HuH-7 (cell line): ENCODE results near the gene FBXO46.
"Not testable (repeated sequence)": the region's sequence is repeated elsewhere in the genome, so short reads cannot be mapped to it uniquely, and the experiment has no call there.

Experiments used
- DNase-seq: peaks from one replicate; pipeline ENCODE4 v3.0.0; 2011; ENCODE audit warnings: low spot score

The FBXO46 gene

DNA sequence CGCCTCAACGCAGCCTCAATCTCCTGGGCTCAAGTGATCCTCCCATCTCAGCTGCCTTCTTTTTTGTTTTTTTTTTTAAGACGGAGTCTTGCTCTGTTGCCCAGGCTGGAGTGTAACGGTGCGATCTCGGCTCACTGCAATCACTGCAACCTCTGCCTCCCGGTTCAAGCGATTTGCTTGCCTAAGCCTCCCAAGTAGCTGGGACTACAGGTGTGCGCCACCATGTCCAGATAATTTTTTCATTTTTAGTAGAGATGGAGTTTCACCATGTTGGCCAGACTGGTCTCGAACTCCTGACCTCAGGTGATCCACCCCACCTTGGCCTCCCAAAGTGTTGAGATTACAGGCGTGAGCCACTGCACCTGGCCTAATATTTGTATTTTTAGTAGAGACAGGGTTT is 10.6 kb downstream of the FBXO46 start:
- DNase-seq, result not testable (repeated sequence)

DNA sequence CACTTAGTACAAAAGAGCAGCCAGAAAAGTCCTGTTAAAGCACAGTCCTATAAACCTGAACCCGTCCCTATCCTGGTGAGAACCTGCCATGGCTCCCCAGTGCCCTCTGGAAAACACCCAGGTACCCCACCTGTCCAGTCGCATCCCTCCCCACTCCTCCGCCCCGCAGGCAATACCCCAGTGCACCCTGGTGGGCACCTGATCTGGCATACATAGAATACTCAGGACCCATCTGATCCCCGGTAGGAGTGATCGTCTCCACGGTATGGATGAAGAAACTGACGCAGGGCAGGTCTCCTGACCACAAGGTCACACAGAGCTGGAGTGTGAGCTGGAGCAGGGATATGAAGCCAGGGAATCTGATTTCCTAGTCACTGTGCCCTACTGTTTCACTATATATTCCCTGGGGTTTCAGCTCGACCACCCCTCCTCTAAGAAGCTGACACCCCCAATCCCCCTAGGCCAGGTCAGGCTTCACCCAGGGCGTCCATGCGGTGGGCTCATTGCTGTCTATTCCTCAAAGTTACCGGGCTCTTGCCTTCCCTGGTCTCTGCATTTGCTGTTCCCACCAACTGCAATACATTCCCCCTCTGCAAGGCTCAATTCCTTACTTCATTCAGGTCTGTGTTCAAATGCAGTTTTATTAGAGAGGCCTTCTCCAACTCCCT is 12.6 kb downstream of the FBXO46 start:
- no peak for DNase-seq

DNA sequence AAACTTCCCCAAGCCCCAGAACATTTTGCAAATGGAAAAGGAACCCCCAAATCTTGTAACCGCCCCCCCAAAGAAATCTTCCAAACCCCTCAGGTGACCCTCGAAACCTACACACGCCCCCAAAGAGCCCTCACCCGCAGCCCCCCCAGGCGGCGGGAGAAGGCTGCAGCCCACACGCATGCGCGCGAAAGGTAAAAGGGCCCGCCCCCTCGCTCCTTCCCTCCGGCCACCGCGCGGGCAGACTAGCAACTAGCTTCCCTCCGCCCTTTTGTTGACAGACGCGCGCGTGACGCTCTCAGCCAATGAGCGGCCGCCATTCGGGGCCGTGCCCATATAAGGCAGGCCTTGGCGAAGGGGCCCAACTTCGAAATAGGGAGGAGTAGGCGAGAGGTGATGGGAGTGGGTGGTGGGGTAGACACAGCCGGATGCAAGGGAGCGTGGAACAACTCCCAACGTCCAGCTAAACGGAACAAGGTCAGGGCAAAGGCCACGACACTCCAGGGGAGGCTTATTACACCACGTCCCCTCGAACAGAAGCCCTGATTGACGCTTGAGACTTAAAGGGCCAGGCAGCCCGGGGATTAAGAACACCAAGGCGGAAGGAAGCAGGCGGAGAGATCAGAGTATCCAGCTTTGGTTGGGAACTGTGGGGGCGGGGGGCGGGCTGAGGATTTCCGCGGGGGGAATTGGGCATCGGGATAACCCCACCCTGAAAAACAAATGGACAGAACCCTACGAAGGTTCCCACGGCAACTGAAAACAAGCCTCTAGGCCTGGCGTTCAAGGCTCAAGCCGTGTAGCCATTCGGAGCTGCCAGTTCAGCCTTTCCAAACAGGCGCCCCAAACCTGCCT is 13.3 kb downstream of the FBXO46 start:
- DNase-seq, result peak; percentile 96

DNA sequence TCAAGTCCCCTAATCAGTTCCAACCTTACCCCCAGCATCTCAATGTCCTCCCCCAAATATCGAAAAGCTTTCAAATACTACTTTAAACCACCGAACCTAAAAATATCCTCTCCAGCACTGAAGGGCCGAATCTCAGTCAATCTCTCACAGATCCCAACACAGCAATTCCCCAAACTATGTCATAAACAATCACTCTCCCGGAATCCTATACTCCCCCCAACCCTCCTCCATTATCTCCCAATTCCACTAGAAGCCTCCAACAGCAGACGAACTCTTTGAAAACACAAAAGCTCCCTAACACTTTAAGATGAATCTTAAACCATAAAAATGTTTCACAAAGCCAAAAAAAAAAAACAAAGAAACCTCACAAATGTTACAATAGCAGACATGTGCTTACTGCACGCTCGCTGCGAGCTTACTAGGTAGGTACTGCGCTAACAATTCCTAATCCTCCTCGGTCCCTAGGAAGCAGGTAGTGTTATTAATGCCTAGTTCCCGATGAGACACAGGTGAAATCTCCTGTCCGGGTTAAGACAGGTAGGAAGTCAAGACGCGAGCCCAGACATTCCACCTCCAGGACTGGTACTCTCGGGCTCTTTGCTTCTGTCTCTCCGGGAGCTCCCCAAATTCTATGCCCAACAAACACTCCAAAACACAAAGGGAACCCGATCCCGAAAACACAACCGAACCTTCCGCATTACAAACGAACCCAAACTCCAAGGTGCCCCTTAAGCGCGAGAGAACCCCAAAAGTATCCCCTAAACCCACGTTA is 14.2 kb downstream of the FBXO46 start:
- DNase-seq, result peak; percentile 29

- no peak for DNase-seq
Observed at GRCh38 chr19:45715139-45715538, 15.6 kb downstream of the FBXO46 start.

GRCh38 chr19:45713141-45713540 is 17.6 kb downstream of the FBXO46 start:
- DNase-seq, result no peak

DNA sequence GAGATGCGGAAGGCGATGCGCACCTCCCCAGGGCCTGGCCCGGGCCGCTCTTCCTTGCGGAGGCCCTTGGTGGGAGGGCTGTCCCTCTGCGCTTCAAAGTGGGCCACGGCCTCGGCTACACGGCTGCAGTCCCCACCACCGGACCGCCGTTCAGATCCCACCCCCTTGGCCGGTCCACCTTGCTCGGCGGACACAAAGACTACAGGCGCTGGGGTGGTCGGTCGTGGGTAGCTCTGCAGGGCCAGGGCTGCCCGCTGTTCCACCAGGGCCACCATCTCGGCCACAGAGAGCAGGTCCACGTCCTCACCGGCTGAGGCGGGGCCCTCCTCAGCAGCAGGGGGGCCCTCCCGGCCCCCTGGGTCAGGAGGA is 18.0 kb downstream of the FBXO46 start:
- DNase-seq, result no peak

DNA sequence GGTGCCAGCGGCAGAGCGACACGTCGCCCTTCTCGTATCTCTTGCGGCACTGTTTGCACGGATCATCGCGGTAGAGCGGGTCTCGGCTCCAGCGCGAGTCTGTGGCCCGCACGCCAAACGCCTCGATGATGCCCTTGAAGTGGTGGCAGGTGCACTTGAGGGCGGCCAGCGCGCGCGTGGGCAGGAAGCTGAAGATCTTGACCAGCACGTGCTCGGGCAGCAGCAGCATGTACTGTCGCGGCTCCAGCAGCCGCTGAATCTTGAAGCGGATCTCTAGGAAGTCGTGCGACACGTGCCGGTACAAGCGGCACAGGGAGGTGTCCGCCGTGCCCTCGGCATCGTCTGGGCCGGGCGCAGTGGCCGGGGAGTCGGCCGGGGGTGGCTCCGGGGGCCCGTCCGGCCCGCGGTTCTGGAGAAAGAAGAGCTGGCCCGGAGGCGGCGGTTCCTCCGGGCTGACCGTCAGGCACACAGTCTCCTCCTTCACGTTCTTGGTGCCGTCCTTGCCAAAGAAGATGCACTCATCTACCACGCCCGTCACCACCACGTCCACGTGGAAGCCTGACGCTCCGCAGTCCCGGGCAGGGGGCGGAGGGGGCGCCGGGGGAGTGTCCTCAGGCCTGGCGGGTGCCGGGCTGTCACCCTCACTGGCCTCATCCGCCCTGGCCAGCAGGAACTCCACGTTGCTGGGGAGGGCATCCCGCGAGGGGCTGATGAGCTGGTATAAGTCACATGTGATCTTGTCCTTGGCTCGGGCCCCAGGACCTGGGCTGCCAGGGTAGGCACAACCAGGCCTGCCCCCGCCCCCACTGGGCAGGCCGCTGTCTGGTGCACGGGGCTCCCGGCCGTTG is 18.6 kb downstream of the FBXO46 start:
- DNase-seq, result no peak

DNA sequence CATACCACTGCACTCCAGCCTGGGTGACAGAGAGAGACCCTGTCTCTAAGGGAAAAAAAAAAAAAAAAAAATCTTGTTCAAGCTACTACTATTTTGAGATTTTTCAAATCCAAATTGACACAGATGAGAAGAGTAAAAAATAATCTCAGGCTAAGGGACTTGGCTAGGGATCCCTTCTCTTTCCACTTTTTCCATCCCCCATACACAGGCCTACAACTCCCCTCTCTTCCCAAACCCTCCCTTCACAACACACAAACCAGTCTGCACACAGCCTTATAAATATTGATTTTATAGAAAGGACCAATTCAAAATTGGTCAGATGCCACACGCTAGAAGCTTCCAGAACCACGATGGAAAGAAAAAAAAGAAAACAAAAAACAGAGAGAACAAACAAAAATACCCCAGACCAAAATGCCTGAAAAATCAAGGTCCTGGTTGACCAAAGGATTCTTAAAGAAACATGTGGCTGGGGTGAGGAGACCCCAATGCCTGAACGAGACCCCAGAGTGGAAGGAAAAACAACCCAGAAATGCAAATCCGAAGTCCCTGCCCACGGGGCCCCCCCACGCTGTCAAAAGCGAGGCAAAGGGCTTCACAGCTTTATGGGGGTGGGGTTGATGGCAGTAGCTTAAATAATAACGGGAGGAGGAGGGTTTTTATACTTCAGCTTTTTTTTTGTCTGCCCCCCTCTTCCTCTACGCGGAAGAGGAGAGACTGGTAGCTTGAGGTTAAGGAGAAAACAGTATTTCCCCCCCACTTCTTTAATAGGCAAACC is 20.2 kb downstream of the FBXO46 start:
- DNase-seq, result no peak

DNA sequence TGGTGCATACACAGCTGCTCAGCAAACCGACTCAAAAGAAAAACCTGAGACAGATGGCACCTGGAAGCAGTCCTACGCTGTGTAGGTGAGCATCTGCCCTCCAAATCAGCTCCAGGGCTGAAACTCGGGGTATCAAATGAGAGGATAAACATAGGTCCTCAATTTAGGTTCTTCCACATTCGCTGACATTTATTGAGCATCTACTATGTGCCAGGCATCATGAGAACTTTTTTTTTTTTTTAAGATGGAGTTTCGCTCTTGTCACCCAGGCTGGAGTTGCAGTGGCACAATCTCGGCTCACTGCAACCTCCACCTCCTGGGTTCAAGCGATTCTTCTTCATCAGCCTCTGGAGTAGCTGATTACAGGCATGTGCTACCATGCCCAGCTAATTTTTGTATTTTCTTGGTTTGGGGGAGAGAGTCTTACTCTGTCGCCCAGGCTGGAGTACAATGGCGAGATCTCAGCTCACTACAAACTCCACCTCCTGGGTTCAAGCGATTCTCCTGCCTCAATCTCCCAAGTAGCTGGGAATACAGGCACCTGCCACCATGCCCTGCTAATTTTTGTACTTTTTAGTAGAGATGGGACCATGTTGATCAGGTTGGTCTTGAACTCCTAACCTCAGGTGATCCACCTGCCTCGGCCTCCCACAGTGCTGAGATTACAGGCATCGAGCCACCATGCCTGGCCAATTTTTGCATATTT is 24.8 kb downstream of the FBXO46 start:
- no peak for DNase-seq

- DNase-seq, result no peak
Observed at GRCh38 chr19:45705115-45705514, 25.6 kb downstream of the FBXO46 start.

- no peak for DNase-seq
Observed at GRCh38 chr19:45701676-45702075, 29.0 kb downstream of the FBXO46 start.

GRCh38 chr19:45693106-45693788 is 37.4 kb downstream of the FBXO46 start:
- peak; percentile 84 for DNase-seq

GRCh38 chr19:45692187-45693105 is 38.2 kb downstream of the FBXO46 start, which contains the start of gene QPCTL:
QPCTL (plus strand) TSS chr19:45692666; CDS start chr19:45692704, 38 bp downstream.
- peak; percentile 96 for DNase-seq

DNA sequence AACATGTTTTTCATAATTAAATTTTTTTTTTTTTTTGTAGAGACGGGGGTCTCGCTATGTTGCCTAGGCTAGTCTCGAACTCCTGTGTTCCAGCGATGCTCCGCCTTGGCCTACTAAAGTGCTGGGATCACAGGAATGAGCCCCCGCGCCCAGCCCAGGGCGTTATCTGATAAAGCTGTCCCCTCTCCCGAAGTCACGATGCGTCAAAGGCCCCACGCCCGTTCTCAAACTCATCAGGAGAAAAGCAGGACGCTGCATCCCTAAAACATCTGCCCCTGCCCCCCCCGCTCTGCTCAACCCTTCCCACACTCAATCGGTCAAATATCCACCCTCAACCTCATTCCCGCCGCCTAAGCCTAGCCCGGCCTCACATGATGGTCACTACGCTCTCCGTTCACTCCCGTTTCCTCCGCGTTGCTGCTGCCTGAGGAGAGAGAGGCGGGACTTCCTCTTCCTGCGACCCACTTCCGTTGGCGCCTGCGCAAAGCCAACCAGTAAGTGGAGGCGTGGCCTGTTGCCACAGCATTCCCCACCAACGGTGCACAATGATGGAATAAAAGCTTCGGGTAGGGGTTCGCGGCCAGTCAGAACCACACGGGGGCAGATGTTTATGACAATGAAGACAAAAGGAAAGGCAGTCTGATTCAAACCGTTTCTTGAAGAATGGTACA is 39.0 kb downstream of the FBXO46 start, which contains the start of gene SNRPD2:
Gene SNRPD2, minus strand, starts transcription at position 438 of the 671 bp plus-strand sequence. Its CDS starts 65 bp downstream, at position 373.
- DNase-seq, result peak; percentile 87

GRCh38 chr19:45687599-45687998 is 43.1 kb downstream of the FBXO46 start:
- no peak for DNase-seq

- not testable (repeated sequence) for DNase-seq
Observed at GRCh38 chr19:45685045-45685444, 45.7 kb downstream of the FBXO46 start.

- no peak for DNase-seq
Observed at GRCh38 chr19:45682908-45683307, 47.8 kb downstream of the FBXO46 start.
